Globus pallidus (tissue), 1 donor: ENCODE measurements around the gene LZTS2.
"Not testable (repeated sequence)": the region's sequence is repeated elsewhere in the genome, so short reads cannot be mapped to it uniquely, and the experiment has no call there.

Experiments
- DNase-seq: peaks from one replicate; pipeline ENCODE4 v3.0.0-alpha.2; 2015; ENCODE audit warnings: low spot score

Gene LZTS2

GRCh38 chr10:101032637-101033224, 33.1 kb downstream of the LZTS2 start:
- peak; percentile 84 for DNase-seq

- DNase-seq, result no peak
Measured at GRCh38 chr10:101033276-101033675, 33.7 kb downstream of the LZTS2 start.

GRCh38 chr10:101034404-101034803, 34.8 kb downstream of the LZTS2 start:
- not testable (repeated sequence) for DNase-seq

GRCh38 chr10:101035314-101035713, 35.7 kb downstream of the LZTS2 start:
- DNase-seq, result no peak

GRCh38 chr10:101035916-101036702, 36.5 kb downstream of the LZTS2 start:
- no peak for DNase-seq

- DNase-seq, result no peak
Measured at GRCh38 chr10:101036726-101037125, 37.1 kb downstream of the LZTS2 start.

- no peak for DNase-seq
Measured at GRCh38 chr10:101038484-101038883, 38.9 kb downstream of the LZTS2 start.

GRCh38 chr10:101040061-101040460, 40.5 kb downstream of the LZTS2 start:
- peak; percentile 68 for DNase-seq

GRCh38 chr10:101040851-101041250, 41.2 kb downstream of the LZTS2 start:
- DNase-seq, result no peak

- DNase-seq, result peak; percentile 87
Measured at GRCh38 chr10:101041252-101041761, 41.7 kb downstream of the LZTS2 start.

GRCh38 chr10:101042118-101042517, 42.5 kb downstream of the LZTS2 start:
- no peak for DNase-seq

GRCh38 chr10:101042667-101043362, 43.2 kb downstream of the LZTS2 start:
- peak; percentile 79 for DNase-seq

GRCh38 chr10:101043363-101043707, 43.7 kb downstream of the LZTS2 start:
- DNase-seq, result no peak

GRCh38 chr10:101044117-101044516, 44.5 kb downstream of the LZTS2 start:
- DNase-seq, result no peak

GRCh38 chr10:101046332-101047238, 47.0 kb downstream of the LZTS2 start:
- no peak for DNase-seq

GRCh38 chr10:101047268-101047667, 47.7 kb downstream of the LZTS2 start:
- DNase-seq, result no peak

GRCh38 chr10:101047961-101048892, 48.6 kb downstream of the LZTS2 start:
- DNase-seq, result no peak

GRCh38 chr10:101050208-101051069, 50.8 kb downstream of the LZTS2 start:
- no peak for DNase-seq

- DNase-seq, result no peak
Measured at GRCh38 chr10:101052285-101052684, 52.7 kb downstream of the LZTS2 start.

- no peak for DNase-seq
Measured at GRCh38 chr10:101053516-101053915, 53.9 kb downstream of the LZTS2 start.
